Endometrial microvascular endothelial cells (primary cell): ENCODE measurements around the gene ZNF750. TPM values are rescaled to one million over a fixed set of nuclear protein-coding genes. Genes with fewer than 3 reads are reported as not detected.

ENCODE experiments used
- in situ Hi-C: cut with HindIII; loops from 2 replicates; pipeline ENCODE4 v1.10.0; 2017; ENCODE audit warnings: low sequenced_read_pairs, low pct_unique_long_range_greater_than_20kb; ENCODE audit errors: inconsistent ontology term
- total RNA-seq: library from RNA; depleted of rRNA; stranded (reverse); fragments of >200 nt; gene quantifications from one replicate; pipeline ENCODE4 v1.2.3, GENCODE V29; 2015; ENCODE audit errors: inconsistent ontology term

The ZNF750 gene
- total RNA-seq, 1 donor from 2014 or later, result 0.09 TPM

GRCh38 chr17:82822281-82822680 lies 17.5 kb downstream of the ZNF750 start:
- in situ Hi-C loops, result no loop called here

- in situ Hi-C loops, result no loop called here
These were observed 18.3 kb downstream of the ZNF750 start for GRCh38 chr17:82821554-82821953.

- in situ Hi-C loops, result no loop called here
These were observed 19.3 kb downstream of the ZNF750 start for GRCh38 chr17:82820278-82821251.

GRCh38 chr17:82817947-82818346 lies 21.9 kb downstream of the ZNF750 start:
- in situ Hi-C loops, result no loop called here

- in situ Hi-C loops, result no loop called here
These were observed 23.5 kb downstream of the ZNF750 start for GRCh38 chr17:82816358-82816757.

GRCh38 chr17:82815790-82816305 lies 24.0 kb downstream of the ZNF750 start:
- in situ Hi-C loops, result no loop called here

GRCh38 chr17:82815354-82815753 lies 24.5 kb downstream of the ZNF750 start:
- in situ Hi-C loops, result no loop called here

- in situ Hi-C loops, result no loop called here
These were observed 25.0 kb downstream of the ZNF750 start for GRCh38 chr17:82814834-82815233.

GRCh38 chr17:82813299-82814051 lies 26.3 kb downstream of the ZNF750 start:
- in situ Hi-C loops, result no loop called here

- in situ Hi-C loops, result no loop called here
These were observed 27.2 kb downstream of the ZNF750 start for GRCh38 chr17:82812601-82813000.

GRCh38 chr17:82812058-82812457 lies 27.8 kb downstream of the ZNF750 start:
- in situ Hi-C loops, result no loop called here

GRCh38 chr17:82810644-82811430 lies 29.0 kb downstream of the ZNF750 start:
- in situ Hi-C loops, result no loop called here

GRCh38 chr17:82808921-82809905 lies 30.6 kb downstream of the ZNF750 start:
- in situ Hi-C loops, result no loop called here

GRCh38 chr17:82808006-82808405 lies 31.8 kb downstream of the ZNF750 start:
- in situ Hi-C loops, result no loop called here

GRCh38 chr17:82807562-82807961 lies 32.3 kb downstream of the ZNF750 start:
- in situ Hi-C loops, result no loop called here

- in situ Hi-C loops, result no loop called here
These were observed 32.7 kb downstream of the ZNF750 start for GRCh38 chr17:82807101-82807500.

- in situ Hi-C loops, result no loop called here
These were observed 33.2 kb downstream of the ZNF750 start for GRCh38 chr17:82806645-82807044.

- in situ Hi-C loops, result no loop called here
These were observed 34.0 kb downstream of the ZNF750 start for GRCh38 chr17:82805823-82806222.
